Ovary (tissue), 9 donors: ENCODE measurements around the gene TMEM207. TPM values are rescaled to one million over a fixed set of nuclear protein-coding genes. Genes with fewer than 3 reads are reported as not detected.

Experiments used
- DNase-seq, 5 donors: peaks; one replicate each; pipeline ENCODE4 v3.0.0-alpha.2; 2019 to 2020
- H3K27ac ChIP-seq, 2 donors: fragments of 200-600 bp; one replicate each; pipeline versions ENCODE4 v1.5.1 to v1.8.0; 2019 to 2022
- H3K27me3 ChIP-seq: fragments of 200-600 bp; one replicate; pipeline ENCODE4 v1.8.0; 2022
- H3K36me3 ChIP-seq: fragments of 200-600 bp; sonication (generic); one replicate; pipeline ENCODE4 v1.5.1; 2019
- H3K4me1 ChIP-seq: one replicate; pipeline ENCODE4 v1.8.1; 2013; ENCODE audit warnings: mild to moderate bottlenecking, moderate library complexity; ENCODE audit not compliant: insufficient read depth
- H3K4me3 ChIP-seq: fragments of 200-600 bp; sonication (generic); one replicate; pipeline ENCODE4 v1.5.1; 2017
- H3K9me3 ChIP-seq, 2 donors: fragments of 200-600 bp in 1 of 2; sonication (generic) in 1 of 2; one replicate each; pipeline versions ENCODE4 v1.5.1 to v1.8.1; 2013 to 2019; ENCODE audit warnings: mild to moderate bottlenecking in 1 of 2, moderate library complexity in 1 of 2
- CTCF ChIP-seq, 3 donors: fragments of 450-650 bp in 2 of 3; fragments of 200-600 bp in 1 of 3; IDR thresholded peaks; one replicate each; pipeline versions ENCODE4 v1.5.1 to v1.8.0; 2016 to 2022; ENCODE audit warnings: antibody characterized with exemption in 3 of 3, mild to moderate bottlenecking in 1 of 3
- EP300 ChIP-seq: sonication (generic); formaldehyde crosslinking; IDR thresholded peaks from one replicate; pipeline ENCODE4 v1.6.1; 2017; ENCODE audit warnings: antibody characterized with exemption
- POLR2A ChIP-seq: fragments of 450-650 bp; IDR thresholded peaks from one replicate; pipeline ENCODE4 v1.6.1; 2017; ENCODE audit warnings: antibody characterized with exemption, mild to moderate bottlenecking, moderate library complexity
- WGBS, 3 donors: extraction: QIAGEN DNeasy Blood & Tissue Kit in 1 of 3; methylation state at CpG; one replicate each; pipeline versions ENCODE4 v1.1.5 to v1.1.7; 2013 to 2017; 5-methylcytosine and 5-hydroxymethylcytosine counted together
- intact Hi-C, 4 donors: fragments of 100-400 bp; cut with DNase I; formaldehyde crosslinking; loops; one replicate each; pipeline versions ENCODE4 v1.11.0 to v1.15.1; 2022 to 2023
- polyA plus RNA-seq, 2 donors: library from polyadenylated mRNA; stranded (reverse); fragments of 200-250 nt in 1 of 2; fragments of 350-450 nt in 1 of 2; fragmentation: Illumina TruSeq in 1 of 2; extraction: RNeasy Lipid Tissue Mini Kit (QIAGEN cat#74804) in 1 of 2; gene quantifications; one replicate each; pipeline ENCODE4 v1.2.3, GENCODE V29; 2013 to 2014
- total RNA-seq, 7 donors: library from RNA; depleted of rRNA in 2 of 7; stranded (reverse); fragments of >200 nt in 2 of 7; fragmentation: NEBNext Ultra II Directional in 3 of 7; extraction: Animal tissue kit (Norgen Biotek cat#: 25700) in 3 of 7; gene quantifications; one replicate each; pipeline versions ENCODE4 v1.1.0 to v1.2.4, GENCODE V29; 2016 to 2023
- donor health status: DM: no; HTN: no; CAD: no; lungs with moderate emphysema.
- donor health status: DM: no; HTN: no; CAD: no.
- donor health status: Bipolar disorder and iron deficiency.
- donor health status: DM: yes; HTN: yes; CAD: no.
- donor health status: DM: no; HTN: no; CAD: no.
- donor health status: DM: yes; HTN: yes; CAD: no.

TMEM207 gene
- total and polyA plus RNA-seq, 9 donors: not detected

GRCh38 chr3:190444576-190445145 is 5.0 kb downstream of the TMEM207 start:
- TF ChIP-seq POLR2A (no peak), CTCF (IDR thresholded peaks at IDR 0.05) (no peak), EP300 (no peak)
- WGBS, 3 donors: 92 to 96% (median 94%) methylated on average over 3 of the region's 3 CpGs
- no peaks in the 10 kb centered on the region for H3K36me3 ChIP-seq

GRCh38 chr3:190444006-190444405 is 5.7 kb downstream of the TMEM207 start:
- no peak overlapping the region for H3K4me3 ChIP-seq
- H3K4me1 ChIP-seq: no peaks in the 10 kb centered on the region
- no peaks in the 10 kb centered on the region for H3K36me3 ChIP-seq
- intact Hi-C loops: no loop called here
- H3K27ac ChIP-seq: no peak overlapping the region
- no peaks in the 10 kb centered on the region for H3K9me3 ChIP-seq
- DNase-seq: no peak
- H3K27me3 ChIP-seq: no peaks in the 10 kb centered on the region
- WGBS, 3 donors: 91 to 94% (median 92%) methylated on average over 6 of the region's 6 CpGs
- no peak for TF ChIP-seq CTCF (IDR thresholded peaks at IDR 0.05)
- TF ChIP-seq EP300: no peak
- no peak for TF ChIP-seq POLR2A

More at GRCh38 chr3:190444576-190445145, 5.0 kb downstream of the TMEM207 start:
- no peak for DNase-seq
- no peak overlapping the region for H3K4me3 ChIP-seq
- no peaks in the 10 kb centered on the region for H3K9me3 ChIP-seq
- intact Hi-C loops: no loop called here
- no peak overlapping the region for H3K27ac ChIP-seq
- H3K27me3 ChIP-seq: no peaks in the 10 kb centered on the region
- no peaks in the 10 kb centered on the region for H3K4me1 ChIP-seq

- H3K27ac ChIP-seq: no peak overlapping the region
- no peaks in the 10 kb centered on the region for H3K4me1 ChIP-seq
- H3K27me3 ChIP-seq: no peaks in the 10 kb centered on the region
- no peak for DNase-seq
- 64 to 68% (median 67%) methylated on average over 3 of the region's 3 CpGs for WGBS, 3 donors
- no peak overlapping the region for H3K4me3 ChIP-seq
- intact Hi-C loops: no loop called here
- no peaks in the 10 kb centered on the region for H3K36me3 ChIP-seq
- H3K9me3 ChIP-seq: no peaks in the 10 kb centered on the region
- no peak for TF ChIP-seq CTCF (IDR thresholded peaks at IDR 0.05)
- TF ChIP-seq POLR2A: no peak
- no peak for TF ChIP-seq EP300
These were observed 6.4 kb downstream of the TMEM207 start for GRCh38 chr3:190443257-190443656.

GRCh38 chr3:190442240-190442639 is 7.5 kb downstream of the TMEM207 start:
- no peak overlapping the region for H3K27ac ChIP-seq
- no peaks in the 10 kb centered on the region for H3K4me1 ChIP-seq
- TF ChIP-seq CTCF (IDR thresholded peaks at IDR 0.05) (no peak), EP300 (no peak), POLR2A (no peak)
- intact Hi-C loops: no loop called here
- no peaks in the 10 kb centered on the region for H3K9me3 ChIP-seq
- no peak for DNase-seq
- H3K36me3 ChIP-seq: no peaks in the 10 kb centered on the region
- 92 to 98% (median 98%) methylated on average over 1 of the region's 1 CpG for WGBS, 3 donors
- no peaks in the 10 kb centered on the region for H3K27me3 ChIP-seq
- H3K4me3 ChIP-seq: no peak overlapping the region
